Kidney (tissue), 14 donors: Measurements from ENCODE around the gene UBE3B. TPM values are rescaled to one million over a fixed set of nuclear protein-coding genes. Genes with fewer than 3 reads are reported as not detected.

Experiments used
- DNase-seq, 5 donors: peaks; one replicate each; pipeline ENCODE4 v3.0.0-alpha.2; 2013 to 2020
- FAIRE-seq: peaks from 2 replicates; lab custom pipeline; 2012; peaks lifted over from hg19 to GRCh38; lab: Jason Lieb, UNC
- H3K27ac ChIP-seq, 2 donors: one replicate each; pipeline ENCODE4 v1.7.0; 2013; ENCODE audit warnings: low read depth in 2 of 2, low read length in 2 of 2, inconsistent platforms in 1 of 2
- H3K27me3 ChIP-seq: one replicate; pipeline ENCODE4 v1.7.1; 2013; ENCODE audit warnings: low read length, inconsistent platforms; ENCODE audit not compliant: control insufficient read depth, insufficient read depth
- H3K36me3 ChIP-seq, 3 donors: one replicate each; pipeline versions ENCODE4 v1.7.0 to v1.7.1; 2013; ENCODE audit warnings: low read length in 3 of 3, control low read depth in 1 of 3, inconsistent platforms in 1 of 3; ENCODE audit not compliant: insufficient read depth in 3 of 3, control insufficient read depth in 2 of 3
- H3K4me1 ChIP-seq, 3 donors: one replicate each; pipeline versions ENCODE4 v1.7.0 to v1.7.1; 2013; ENCODE audit warnings: low read length in 3 of 3, inconsistent platforms in 1 of 3, low read depth in 1 of 3; ENCODE audit not compliant: control insufficient read depth in 2 of 3, insufficient read depth in 2 of 3
- H3K4me3 ChIP-seq, 3 donors: one replicate each; pipeline versions ENCODE4 v1.7.0 to v1.8.1; 2013; ENCODE audit warnings: low read length in 3 of 3, control low read depth in 1 of 3, inconsistent platforms in 1 of 3
- H3K9ac ChIP-seq, 3 donors: one replicate each; pipeline versions ENCODE4 v1.7.0 to v1.7.1; 2013; ENCODE audit warnings: low read length in 3 of 3, control low read depth in 1 of 3, inconsistent platforms in 1 of 3
- H3K9me3 ChIP-seq, 3 donors: one replicate each; pipeline versions ENCODE4 v1.7.0 to v1.7.1; 2013; ENCODE audit warnings: low read length in 3 of 3, control low read depth in 1 of 3, inconsistent platforms in 1 of 3; ENCODE audit not compliant: control insufficient read depth in 2 of 3, insufficient read depth in 1 of 3
- intact Hi-C: fragments of 100-400 bp; cut with DNase I; formaldehyde crosslinking; loops from one replicate; pipeline ENCODE4 v1.11.1; 2022
- polyA plus RNA-seq: library from polyadenylated mRNA; stranded (reverse); fragments of 350-450 nt; fragmentation: Illumina TruSeq; extraction: RNeasy Lipid Tissue Mini Kit (QIAGEN cat#74804); gene quantifications from one replicate; pipeline ENCODE4 v1.2.3, GENCODE V29; 2014; ENCODE audit warnings: low read depth, low replicate concordance; ENCODE audit not compliant: insufficient read depth
- total RNA-seq: library from RNA; stranded (reverse); fragmentation: NEBNext Ultra II Directional; extraction: Animal tissue kit (Norgen Biotek cat#: 25700); gene quantifications from one replicate; pipeline ENCODE4 v1.2.1, GENCODE V29; 2021
- TF ChIP-seq, protein P1 (sequence below): IDR thresholded peaks from 3 replicates; pipeline ENCODE4 v1.5.1; 2012; ENCODE audit warnings: mild to moderate bottlenecking, moderate library complexity, borderline replicate concordance; ENCODE audit not compliant: insufficient read depth; ENCODE audit errors: extremely low read depth
- donor health status: control.
- donor health status: control.
- donor health status: control.
- donor health status: control.
- donor health status: control.
- donor health status: DM: yes; HTN: yes; CAD: no.
- donor health status: Normal renal cell carcinoma (clear cell type).

UBE3B gene
- total and polyA plus RNA-seq, 2 donors from 2014 or later = 13.9 to 44.3 TPM

GRCh38 chr12:109578330-109578927, 101.0 kb downstream of the UBE3B start:
- intact Hi-C loops = no loop called here
- peaks cover 0 to 31% (median 8%) of the 10 kb centered on the region in 3 donors for H3K36me3 ChIP-seq

GRCh38 chr12:109579639-109580038, 102.2 kb downstream of the UBE3B start:
- TF ChIP-seq, protein P1, sequence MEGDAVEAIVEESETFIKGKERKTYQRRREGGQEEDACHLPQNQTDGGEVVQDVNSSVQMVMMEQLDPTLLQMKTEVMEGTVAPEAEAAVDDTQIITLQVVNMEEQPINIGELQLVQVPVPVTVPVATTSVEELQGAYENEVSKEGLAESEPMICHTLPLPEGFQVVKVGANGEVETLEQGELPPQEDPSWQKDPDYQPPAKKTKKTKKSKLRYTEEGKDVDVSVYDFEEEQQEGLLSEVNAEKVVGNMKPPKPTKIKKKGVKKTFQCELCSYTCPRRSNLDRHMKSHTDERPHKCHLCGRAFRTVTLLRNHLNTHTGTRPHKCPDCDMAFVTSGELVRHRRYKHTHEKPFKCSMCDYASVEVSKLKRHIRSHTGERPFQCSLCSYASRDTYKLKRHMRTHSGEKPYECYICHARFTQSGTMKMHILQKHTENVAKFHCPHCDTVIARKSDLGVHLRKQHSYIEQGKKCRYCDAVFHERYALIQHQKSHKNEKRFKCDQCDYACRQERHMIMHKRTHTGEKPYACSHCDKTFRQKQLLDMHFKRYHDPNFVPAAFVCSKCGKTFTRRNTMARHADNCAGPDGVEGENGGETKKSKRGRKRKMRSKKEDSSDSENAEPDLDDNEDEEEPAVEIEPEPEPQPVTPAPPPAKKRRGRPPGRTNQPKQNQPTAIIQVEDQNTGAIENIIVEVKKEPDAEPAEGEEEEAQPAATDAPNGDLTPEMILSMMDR = no peak
- intact Hi-C loops = no loop called here
- FAIRE-seq (no peak), DNase-seq (no peak)
- Histone ChIP-seq H3K27ac (peak overlapping the region; percentile 19 to 89), H3K27me3 (no peaks in the 10 kb centered on the region), H3K4me3 (no peak overlapping the region), H3K36me3 (peaks cover 0 to 34% (median 11%) of the 10 kb centered on the region in 3 donors), H3K9me3 (no peaks in the 10 kb centered on the region), H3K4me1 (peaks cover under 1 to 27% (median 26%) of the 10 kb centered on the region in 3 donors), H3K9ac (no peak overlapping the region)

More at GRCh38 chr12:109578330-109578927, 101.0 kb downstream of the UBE3B start:
- TF ChIP-seq, protein P1 = no peak
- Histone ChIP-seq H3K27ac (peak overlapping the region; percentile 77 to 89), H3K9ac (no peak overlapping the region), H3K9me3 (no peaks in the 10 kb centered on the region), H3K27me3 (no peaks in the 10 kb centered on the region), H3K4me3 (no peak overlapping the region), H3K4me1 (peaks cover 3 to 30% (median 29%) of the 10 kb centered on the region in 3 donors)
- DNase-seq (peak in 2 of 5 donors; percentile 68 to 77), FAIRE-seq (peak; percentile 77)

- Histone ChIP-seq H3K27me3 (no peaks in the 10 kb centered on the region), H3K9ac (no peak overlapping the region), H3K9me3 (no peaks in the 10 kb centered on the region), H3K4me3 (no peak overlapping the region), H3K36me3 (peaks cover 0 to 34% (median 11%) of the 10 kb centered on the region in 3 donors), H3K4me1 (peaks cover 0 to 25% (median 23%) of the 10 kb centered on the region in 3 donors), H3K27ac (no peak overlapping the region)
- intact Hi-C loops = no loop called here
- FAIRE-seq (no peak), DNase-seq (no peak)
- TF ChIP-seq, protein P1 = no peak
Measured at GRCh38 chr12:109580272-109580671, 102.8 kb downstream of the UBE3B start.
